Femur (tissue), 1 donor: ENCODE data around the gene GPBAR1.
"Not testable (repeated sequence)": the region's sequence is repeated elsewhere in the genome, so short reads cannot be mapped to it uniquely, and the experiment has no call there.

Experiments used
- DNase-seq: peaks from one replicate; pipeline ENCODE4 v3.0.0-alpha.2; 2017

The GPBAR1 gene

DNA sequence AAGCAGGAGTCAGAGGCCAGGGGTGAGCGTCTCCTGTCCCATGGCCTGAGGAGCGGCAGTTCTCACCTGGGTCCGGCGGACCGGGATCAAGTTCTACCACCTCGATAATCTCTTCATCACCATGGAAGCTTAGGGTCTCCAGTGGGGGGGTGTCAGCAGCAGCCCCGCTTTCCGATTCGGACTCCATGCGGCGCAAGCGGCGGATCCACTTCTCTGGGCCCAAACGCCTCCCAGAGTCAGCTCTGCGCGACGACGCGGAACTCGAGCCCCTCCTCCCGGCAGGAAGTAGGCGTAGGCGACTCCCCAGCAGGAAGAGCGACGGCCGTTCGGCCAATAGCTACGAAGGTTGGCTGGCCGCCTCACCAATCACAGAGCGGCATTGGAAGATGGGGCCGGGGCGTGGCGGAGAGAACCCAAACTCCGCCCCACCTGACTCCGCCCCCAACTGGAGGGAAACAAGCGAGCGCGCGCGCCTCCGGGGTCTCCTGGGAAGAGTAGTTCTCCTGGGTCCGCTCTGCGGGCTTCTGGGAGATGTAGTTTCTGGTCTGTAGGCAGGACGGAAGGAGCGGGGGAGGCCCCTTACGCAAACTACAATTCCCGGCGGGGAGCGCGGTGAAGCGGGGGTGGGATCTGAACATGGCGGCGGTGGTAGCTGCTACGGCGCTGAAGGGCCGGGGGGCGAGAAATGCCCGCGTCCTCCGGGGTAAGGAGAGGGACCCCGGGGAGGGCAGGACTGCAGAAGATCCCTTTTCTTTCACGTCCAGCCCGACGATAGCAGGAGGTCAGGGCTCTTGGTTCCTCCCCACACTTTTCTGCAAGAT lies 9.3 kb downstream of the GPBAR1 start, which contains the start of the genes AAMP and PNKD:
Gene AAMP (minus strand): TSS at position 238 of the 821 bp plus-strand sequence. CDS start 51 bp downstream, at position 187.
Gene PNKD (plus strand): TSS at position 620 of the 821 bp plus-strand sequence. CDS start 17 bp downstream, at position 637.
- DNase-seq = peak; percentile 100

GRCh38 chr2:218270721-218271486 lies 10.1 kb downstream of the GPBAR1 start:
- DNase-seq = no peak

DNA sequence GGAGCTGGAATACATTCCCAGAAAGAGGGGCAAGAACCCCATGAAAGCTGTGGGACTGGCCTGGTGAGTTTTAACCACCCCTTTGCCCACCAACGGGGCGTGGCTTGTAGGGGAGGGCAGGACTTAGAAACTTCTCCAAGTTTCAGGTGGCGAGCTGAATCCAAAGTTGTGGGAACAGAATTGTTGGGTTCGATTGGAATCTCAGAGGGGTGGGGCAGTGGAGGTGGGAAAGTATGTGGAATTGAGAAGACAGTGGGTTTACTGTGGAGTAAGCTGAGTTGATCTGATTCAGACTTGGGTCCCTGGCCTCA lies 10.6 kb downstream of the GPBAR1 start:
- DNase-seq = no peak

DNA sequence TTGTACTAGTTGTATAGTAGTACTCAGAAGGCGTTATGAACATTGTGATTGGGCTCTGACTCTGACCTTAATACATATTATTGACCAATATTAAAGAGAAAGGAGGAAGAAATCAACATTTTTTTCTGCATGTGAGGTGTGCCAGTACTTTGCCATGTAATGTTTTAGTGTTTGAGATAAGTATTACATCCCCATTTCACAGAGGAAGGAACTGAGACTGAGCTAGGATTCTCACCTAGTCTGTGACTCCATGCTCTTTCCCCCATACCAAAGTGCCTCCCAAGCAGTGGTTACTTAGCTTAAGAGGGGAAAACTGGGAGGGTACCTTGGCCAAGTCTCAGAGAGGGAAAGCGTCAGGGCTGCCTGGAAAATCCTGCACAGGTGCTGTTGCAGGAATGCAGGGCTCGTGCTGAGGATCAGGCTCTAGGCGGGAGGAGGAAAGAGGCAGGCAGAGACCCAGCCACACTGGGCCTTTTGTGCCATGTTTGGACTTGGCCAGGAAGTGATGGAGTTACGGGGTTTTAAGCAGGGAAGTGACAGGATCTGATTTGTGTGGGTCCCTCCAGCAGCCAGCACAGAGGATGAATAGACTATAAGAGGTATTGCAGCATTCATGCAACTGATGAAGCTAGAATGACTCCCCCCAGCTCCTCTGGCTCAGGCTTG lies 11.2 kb downstream of the GPBAR1 start:
- DNase-seq = no peak

GRCh38 chr2:218272531-218273212 lies 11.9 kb downstream of the GPBAR1 start:
- peak; percentile 89 for DNase-seq

- DNase-seq = not testable (repeated sequence)
Measured at GRCh38 chr2:218273214-218273907, 12.5 kb downstream of the GPBAR1 start.

- DNase-seq = no peak
Measured at GRCh38 chr2:218273908-218274249, 13.1 kb downstream of the GPBAR1 start.

GRCh38 chr2:218274586-218274985 lies 13.8 kb downstream of the GPBAR1 start:
- no peak for DNase-seq

GRCh38 chr2:218275371-218276072 lies 14.7 kb downstream of the GPBAR1 start:
- no peak for DNase-seq

DNA sequence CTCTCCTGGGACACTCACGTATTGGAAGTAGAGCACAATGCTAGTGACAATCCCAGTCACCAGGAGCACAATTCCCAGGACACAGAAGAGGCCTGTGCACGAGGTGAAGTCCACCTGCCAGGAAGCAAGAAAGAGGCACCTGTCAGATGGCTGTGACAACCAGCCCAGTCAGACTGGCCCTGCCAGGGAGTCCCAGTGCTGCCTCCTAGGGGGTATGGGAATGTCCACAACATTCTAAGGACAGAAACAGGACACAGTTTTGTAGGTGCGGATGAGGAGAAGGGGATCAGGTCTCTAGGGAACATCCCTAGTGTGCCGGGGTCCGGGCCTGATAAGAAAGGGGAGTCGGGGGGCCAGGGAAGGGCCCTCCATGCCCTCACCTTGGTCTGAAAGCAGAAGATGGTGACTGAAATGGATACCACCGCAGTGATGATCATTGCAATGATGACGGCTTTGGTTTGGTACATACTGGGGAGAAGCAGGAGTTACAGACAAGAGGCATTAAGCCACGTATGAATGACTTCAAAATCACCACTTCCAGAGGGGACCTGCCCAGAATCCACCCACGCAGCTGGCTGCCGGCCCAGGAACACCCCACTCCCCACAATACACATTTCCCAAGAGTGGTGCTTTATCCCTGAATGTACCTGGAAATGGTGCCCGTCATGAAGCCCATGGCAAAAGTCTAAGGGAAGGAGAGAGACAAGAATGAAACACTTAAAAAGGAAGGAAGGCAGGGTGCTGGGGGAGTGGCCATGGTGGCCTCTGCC lies 16.4 kb downstream of the GPBAR1 start:
- no peak for DNase-seq

DNA sequence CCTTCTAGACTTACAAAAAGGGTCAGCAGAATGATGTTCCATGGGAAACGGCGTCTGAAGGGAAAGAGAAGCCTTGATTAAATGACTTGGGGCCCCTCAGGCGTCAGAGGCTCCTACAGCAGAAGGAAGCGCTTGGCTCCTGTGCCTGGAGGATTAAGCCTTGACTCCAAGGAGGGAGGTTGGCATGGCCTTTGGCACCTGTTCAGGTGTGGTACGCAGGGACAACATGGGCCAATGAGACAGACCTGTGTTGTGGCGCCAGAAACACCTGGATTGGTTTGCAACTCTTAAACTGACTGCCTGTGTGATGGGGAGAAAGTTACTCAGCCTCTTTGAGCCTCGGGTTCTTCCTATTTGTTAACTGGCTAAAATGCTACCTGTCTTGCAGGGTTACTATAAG lies 17.1 kb downstream of the GPBAR1 start:
- no peak for DNase-seq

GRCh38 chr2:218278531-218279360 lies 17.9 kb downstream of the GPBAR1 start:
- no peak for DNase-seq

DNA sequence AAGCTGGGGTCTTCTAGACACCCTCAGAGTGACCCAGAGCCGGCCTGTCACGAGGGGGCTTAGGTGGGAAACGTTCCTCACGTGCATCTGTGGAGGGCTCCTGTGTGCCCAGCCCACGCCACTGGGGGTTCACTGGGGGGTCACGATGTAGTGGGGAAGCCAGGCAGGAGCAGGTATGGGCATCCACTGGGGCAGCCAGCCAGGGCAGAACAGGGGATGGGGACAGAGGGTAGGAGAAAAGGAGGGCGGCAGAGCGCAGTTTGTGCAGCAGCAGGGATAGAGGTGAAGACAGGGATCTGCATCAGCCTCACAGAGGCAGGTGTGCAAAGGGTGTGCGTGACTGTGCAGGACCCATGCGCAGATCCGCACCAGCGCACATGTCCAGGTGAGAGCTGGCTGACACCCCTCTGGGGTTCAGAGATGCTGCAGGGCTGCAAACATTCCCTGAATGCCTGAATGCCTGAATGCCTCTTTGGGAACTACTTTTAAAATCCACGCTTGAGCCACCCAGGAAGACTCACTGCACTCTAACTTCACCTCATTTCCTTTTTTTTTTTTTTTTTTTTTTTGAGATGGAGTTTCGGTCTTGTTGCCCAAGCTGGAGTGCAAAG lies 19.6 kb downstream of the GPBAR1 start:
- DNase-seq = no peak

DNA sequence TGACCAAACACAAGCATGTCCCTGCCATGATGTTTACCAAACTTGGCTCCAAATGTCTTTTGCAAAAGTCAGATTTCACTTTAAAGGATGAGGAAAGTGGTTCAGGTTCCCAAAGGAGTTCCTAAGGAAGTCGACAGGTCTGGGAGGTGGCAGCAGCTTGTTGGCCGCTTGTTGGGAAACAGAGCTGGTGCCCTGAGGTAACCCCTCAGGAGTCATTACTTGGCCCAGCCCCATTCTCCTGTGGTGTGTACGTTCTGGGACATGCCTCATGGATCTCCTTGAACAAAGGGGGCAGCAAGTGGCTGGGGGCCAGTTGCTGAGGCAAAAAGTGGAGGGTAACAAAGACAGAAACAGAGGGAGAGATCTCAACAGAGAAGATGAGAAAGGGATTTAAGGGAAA lies 20.6 kb downstream of the GPBAR1 start:
- DNase-seq = no peak

- DNase-seq = peak; percentile 57
Measured at GRCh38 chr2:218282173-218282991, 21.6 kb downstream of the GPBAR1 start.

- DNase-seq = no peak
Measured at GRCh38 chr2:218284106-218284811, 23.4 kb downstream of the GPBAR1 start.

- peak; percentile 51 for DNase-seq
Measured at GRCh38 chr2:218285604-218286003, 24.8 kb downstream of the GPBAR1 start.
